HCT116 (cell line): ENCODE data around the gene MEX3B. TPM values are rescaled to one million over a fixed set of nuclear protein-coding genes. Genes with fewer than 3 reads are reported as not detected.

Experiments used
- ATAC-seq: fragments of 200-7000 bp; cut with Tn5 transposase; 2 replicates; pipeline ENCODE4 v1.9.1; 2020; ENCODE audit warnings: mild to moderate bottlenecking, moderate library complexity
- BruUV-seq: library from RNA; stranded (reverse); fragments of 400-500 nt; replicated peaks from 2 replicates; lab custom pipeline; 2021; lab: Mats Ljungman, UMichigan
- CTCF ChIA-PET: fragments of 300-600 bp; sonication (Branson Sonifier 250); formaldehyde crosslinking; loops from one replicate; lab custom pipeline; 2021; ENCODE audit warnings: antibody characterized with exemption; lab: Charles Lee
- POLR2A ChIA-PET: fragments of 300-600, 350-600 bp; sonication (Branson Sonifier 250); formaldehyde crosslinking; loops from one replicate; lab custom pipeline; 2021; ENCODE audit warnings: antibody characterized with exemption; lab: Charles Lee
- RAD21 ChIA-PET, 2 experiments: fragments of 300-600 bp; sonication (Branson Sonifier 250); formaldehyde crosslinking; loops; one replicate each; lab custom pipeline; 2023; ENCODE audit warnings: low total read pairs in 2 of 2; ENCODE audit not compliant: uncharacterized antibody in 2 of 2, unreplicated experiment in 2 of 2, low non-redundant PET in 1 of 2; lab: Charles Lee
- DNase-seq: peaks from one replicate; pipeline ENCODE4 v3.0.0-alpha.2; 2010; ENCODE audit warnings: low read depth, low spot score
- H2AFZ ChIP-seq: fragments of 200-600 bp; shearing (Covaris generic), sonication (generic); 2 replicates; pipeline ENCODE4 v1.6.1; 2017; ENCODE audit warnings: low read depth, mixed run types, mixed read lengths, antibody characterized with exemption, low read length; ENCODE audit not compliant: poor library complexity, severe bottlenecking
- H3K27ac ChIP-seq: 2 replicates; pipeline ENCODE4 v1.5.1; 2012; ENCODE audit warnings: low read depth, low read length
- H3K27me3 ChIP-seq: fragments of 200-600 bp; sonication (generic); 2 replicates; pipeline ENCODE4 v1.6.1; 2016; ENCODE audit warnings: mixed run types, low read length, mixed read lengths; ENCODE audit not compliant: insufficient read depth
- H3K36me3 ChIP-seq, 2 experiments: fragments of 200-500 bp in 1 of 2; fragments of 200-600 bp in 1 of 2; sonication (Bioruptor generic) in 1 of 2; sonication (generic) in 1 of 2; 2 replicates each; pipeline versions ENCODE4 v1.5.1 to v1.6.1; 2014 to 2016; ENCODE audit warnings: low read length in 2 of 2, inconsistent platforms in 1 of 2, mixed read lengths in 1 of 2, mixed run types in 1 of 2; ENCODE audit not compliant: insufficient read depth in 2 of 2, control insufficient read depth in 1 of 2
- H3K4me1 ChIP-seq, 2 experiments: fragments of 200-600 bp in 1 of 2; sonication (generic) in 1 of 2; 2 replicates each; pipeline versions ENCODE4 v1.5.1 to v1.6.1; 2012 to 2017; ENCODE audit warnings: low read length in 2 of 2, inconsistent platforms in 1 of 2, mild to moderate bottlenecking in 1 of 2, mixed read lengths in 1 of 2, mixed run types in 1 of 2, moderate library complexity in 1 of 2; ENCODE audit not compliant: insufficient read depth in 2 of 2, control insufficient read depth in 1 of 2
- H3K4me2 ChIP-seq: fragments of 200-600 bp; sonication (generic); 2 replicates; pipeline ENCODE4 v1.6.1; 2017; ENCODE audit warnings: mixed run types, low read length, mixed read lengths
- H3K4me3 ChIP-seq, 2 experiments: fragments of 200-600 bp in 1 of 2; sonication (generic) in 1 of 2; replicated peaks in 1 of 2; 2 replicates each; pipeline ENCODE4 v1.5.1; 2011 to 2016; ENCODE audit warnings: low read length in 2 of 2, control low read depth in 1 of 2, low read depth in 1 of 2, mild to moderate bottlenecking in 1 of 2, mixed read lengths in 1 of 2, mixed run types in 1 of 2
- H3K79me2 ChIP-seq: fragments of 200-600 bp; sonication (generic); 2 replicates; pipeline ENCODE4 v1.6.1; 2017; ENCODE audit warnings: mild to moderate bottlenecking, mixed run types, low read length, moderate library complexity, mixed read lengths; ENCODE audit not compliant: insufficient read depth
- H3K9ac ChIP-seq: fragments of 200-600 bp; sonication (generic); 2 replicates; pipeline ENCODE4 v1.6.1; 2016; ENCODE audit warnings: low read length, mixed read lengths
- H3K9me2 ChIP-seq: fragments of 200-600 bp; sonication (generic), shearing (Covaris generic); 2 replicates; pipeline ENCODE4 v1.6.1; 2017; ENCODE audit warnings: mixed run types, mild to moderate bottlenecking, moderate library complexity; ENCODE audit not compliant: insufficient read depth
- H3K9me3 ChIP-seq, 2 experiments: fragments of 200-500 bp in 1 of 2; fragments of 200-600 bp in 1 of 2; sonication (Bioruptor generic) in 1 of 2; sonication (generic) in 1 of 2; 2 replicates each; pipeline ENCODE4 v1.6.1; 2014 to 2017; ENCODE audit warnings: low read length in 2 of 2, mixed read lengths in 2 of 2, inconsistent platforms in 1 of 2, low read depth in 1 of 2, mild to moderate bottlenecking in 1 of 2, mixed run types in 1 of 2, moderate library complexity in 1 of 2; ENCODE audit not compliant: control insufficient read depth in 1 of 2, insufficient read depth in 1 of 2
- H4K20me1 ChIP-seq: fragments of 200-600 bp; sonication (generic), shearing (Covaris generic); 2 replicates; pipeline ENCODE4 v1.6.1; 2017; ENCODE audit warnings: mixed run types, mild to moderate bottlenecking, moderate library complexity; ENCODE audit not compliant: insufficient read depth
- CTCF ChIP-seq, 3 experiments: fragments of 200-600 bp in 1 of 3; sonication (generic) in 1 of 3; IDR thresholded peaks in 2 of 3; conservative IDR thresholded peaks in 1 of 3; 2 replicates each; pipeline ENCODE4 v1.5.1; 2012 to 2017; ENCODE audit warnings: low read depth in 2 of 3, low read length in 2 of 3, antibody characterized with exemption in 1 of 3, borderline replicate concordance in 1 of 3, control low read depth in 1 of 3, mild to moderate bottlenecking in 1 of 3, mixed read lengths in 1 of 3, mixed run types in 1 of 3, moderate library complexity in 1 of 3; ENCODE audit not compliant: insufficient read depth in 1 of 3
- MAX ChIP-seq: IDR thresholded peaks from 2 replicates; pipeline ENCODE4 v1.6.1; 2012
- RAD21 ChIP-seq: IDR thresholded peaks from 2 replicates; pipeline ENCODE4 v1.6.1; 2012; ENCODE audit warnings: low read depth, mild to moderate bottlenecking
- REST ChIP-seq: IDR thresholded peaks from 2 replicates; pipeline ENCODE4 v1.6.1; 2012; ENCODE audit warnings: low read depth
- SIN3A ChIP-seq: IDR thresholded peaks from 2 replicates; pipeline ENCODE4 v1.6.1; 2012; ENCODE audit warnings: low read depth
- SP1 ChIP-seq: IDR thresholded peaks from 2 replicates; pipeline ENCODE4 v1.6.1; 2012; ENCODE audit warnings: low read depth
- SRF ChIP-seq: IDR thresholded peaks from 2 replicates; pipeline ENCODE4 v1.6.1; 2012; ENCODE audit warnings: low read depth
- TCF7L2 ChIP-seq: IDR thresholded peaks from 2 replicates; pipeline ENCODE4 v1.7.0; 2011; ENCODE audit warnings: borderline replicate concordance, inconsistent platforms; ENCODE audit not compliant: insufficient read depth, insufficient read length; ENCODE audit errors: extremely low read depth
- intact Hi-C: fragments of 100-400 bp; cut with micrococcal nuclease; formaldehyde crosslinking; loops from 2 replicates; pipeline ENCODE4 v1.10.0; 2022
- total RNA-seq: library from RNA; stranded (reverse); gene quantifications from one replicate; pipeline ENCODE4 v1.2.1, GENCODE V29; 2021; ENCODE audit not compliant: unreplicated experiment

MEX3B gene
- total RNA-seq, 1 experiment from 2014 or later: 1.9 TPM

GRCh38 chr15:82046666-82047452 lies 1.0 kb upstream of the MEX3B start:
- H3K4me3 ChIP-seq: peak overlapping the region; percentile 48 to 61
- RAD21 ChIA-PET: no interaction called here
- peak overlapping the region; percentile 98 for H3K4me2 ChIP-seq
- intact Hi-C loops: loop anchor here (1.0 kb wide), 1 partner anchor 567 kb away; no protein-coding TSS in a partner anchor
- CTCF ChIA-PET: interaction anchor here (1.1 to 2.1 kb wide), 3 partner anchors 151 to 781 kb away, joined by 3 to 6 read pairs (median 5); no protein-coding TSS in a partner anchor
- H3K9me2 ChIP-seq: no peaks in the 10 kb centered on the region
- peaks cover 5 to 21% of the 10 kb centered on the region in 2 experiments for H3K4me1 ChIP-seq
- H3K36me3 ChIP-seq: peaks cover 0 to 5% of the 10 kb centered on the region in 2 experiments; a peak in 2 of 4 replicates
- POLR2A ChIA-PET: no interaction called here
- peak; percentile 78 for ATAC-seq
- H3K27me3 ChIP-seq: no peaks in the 10 kb centered on the region
- peak overlapping the region; percentile 82 for H2AFZ ChIP-seq
- H4K20me1 ChIP-seq: no peaks in the 10 kb centered on the region
- peak overlapping the region; percentile 72 for H3K27ac ChIP-seq
- peak; percentile 76 for DNase-seq
- no peak for TF ChIP-seq REST
- TF ChIP-seq TCF7L2: peak; percentile 68
- 0 out of 2 replicates have a peak, but pooled peaks have one; percentile 2 for TF ChIP-seq SIN3A
- TF ChIP-seq SRF: no peak
- TF ChIP-seq MAX: peak; percentile 51; the same call in 1 of the 2 replicates
- TF ChIP-seq CTCF (IDR thresholded peaks at IDR 0.05 in 2 of 3, conservative IDR thresholded peaks at IDR 0.05 in 1 of 3; ENCODE audit: borderline replicate concordance in 1 of 3, insufficient read depth in 1 of 3, low read depth in 2 of 3, low read length in 2 of 3): peak; percentile 47 to 77 (median 60); a peak in 5 of 6 replicates
- TF ChIP-seq RAD21: peak; percentile 68
- peak; percentile 23; the same call in 1 of the 2 replicates for TF ChIP-seq SP1
- peak overlapping the region; percentile 32; the same call in 1 of the 2 replicates for H3K9ac ChIP-seq
- H3K9me3 ChIP-seq: no peaks in the 10 kb centered on the region
- no TSS peak for BruUV-seq
- no peaks in the 10 kb centered on the region for H3K79me2 ChIP-seq
